ENCODE data around the gene PPIE.
A peak's percentile ranks its signal among the peaks of the same experiment; 100 is the strongest.

Gene PPIE

DNA sequence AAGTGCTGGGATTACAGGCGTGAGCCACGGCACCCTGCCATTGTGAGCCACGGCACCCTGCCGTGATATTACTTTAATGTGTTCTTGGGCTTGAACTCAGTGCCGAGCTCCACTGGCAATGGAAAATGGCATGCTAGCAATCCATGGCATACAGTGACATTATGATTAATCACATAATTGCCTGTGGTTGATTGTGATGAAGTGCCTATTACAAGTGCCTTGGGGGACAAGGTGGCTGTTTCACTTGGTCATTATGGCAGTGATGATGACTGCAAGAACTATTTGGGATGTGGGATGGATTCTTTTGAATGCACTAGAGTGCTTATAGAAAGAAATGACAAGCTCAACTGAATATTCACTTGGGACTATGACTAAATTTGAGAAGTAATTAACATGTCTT, 25.1 kb upstream of the PPIE start:
- TF ChIP-seq, protein P1, sequence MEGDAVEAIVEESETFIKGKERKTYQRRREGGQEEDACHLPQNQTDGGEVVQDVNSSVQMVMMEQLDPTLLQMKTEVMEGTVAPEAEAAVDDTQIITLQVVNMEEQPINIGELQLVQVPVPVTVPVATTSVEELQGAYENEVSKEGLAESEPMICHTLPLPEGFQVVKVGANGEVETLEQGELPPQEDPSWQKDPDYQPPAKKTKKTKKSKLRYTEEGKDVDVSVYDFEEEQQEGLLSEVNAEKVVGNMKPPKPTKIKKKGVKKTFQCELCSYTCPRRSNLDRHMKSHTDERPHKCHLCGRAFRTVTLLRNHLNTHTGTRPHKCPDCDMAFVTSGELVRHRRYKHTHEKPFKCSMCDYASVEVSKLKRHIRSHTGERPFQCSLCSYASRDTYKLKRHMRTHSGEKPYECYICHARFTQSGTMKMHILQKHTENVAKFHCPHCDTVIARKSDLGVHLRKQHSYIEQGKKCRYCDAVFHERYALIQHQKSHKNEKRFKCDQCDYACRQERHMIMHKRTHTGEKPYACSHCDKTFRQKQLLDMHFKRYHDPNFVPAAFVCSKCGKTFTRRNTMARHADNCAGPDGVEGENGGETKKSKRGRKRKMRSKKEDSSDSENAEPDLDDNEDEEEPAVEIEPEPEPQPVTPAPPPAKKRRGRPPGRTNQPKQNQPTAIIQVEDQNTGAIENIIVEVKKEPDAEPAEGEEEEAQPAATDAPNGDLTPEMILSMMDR (conservative IDR thresholded peaks at IDR 0.05; ENCODE audit: control insufficient read depth, insufficient read depth, low read depth, low read length), result no peak
- DNase-seq (ENCODE audit: low read depth), result no peak
- H3K4me3 ChIP-seq (ENCODE audit: control insufficient read depth, low read depth, low read length), result no peak overlapping the region

DNA sequence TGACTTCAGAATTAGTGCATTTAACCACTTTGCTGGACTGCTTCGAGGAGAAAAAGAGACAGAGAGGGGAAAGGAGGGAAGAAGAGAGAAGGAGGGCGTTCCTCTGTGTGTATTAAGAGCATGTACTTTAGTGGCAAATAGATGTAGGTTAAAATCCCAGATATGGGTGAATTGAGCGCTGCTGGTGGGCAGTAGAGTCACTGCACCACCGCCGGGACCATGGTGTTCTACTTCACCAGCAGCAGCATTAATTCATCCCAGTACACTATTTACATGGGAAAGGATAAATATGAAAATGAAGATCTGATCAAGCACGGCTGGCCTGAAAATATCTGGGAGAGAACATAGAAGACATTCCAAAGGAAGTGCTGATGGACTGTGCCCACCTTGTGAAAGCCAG, 20.9 kb upstream of the PPIE start:
- TF ChIP-seq, protein P1 (conservative IDR thresholded peaks at IDR 0.05; ENCODE audit: control insufficient read depth, insufficient read depth, low read depth, low read length), result no peak
- DNase-seq (ENCODE audit: low read depth), result no peak
- no peak overlapping the region for H3K4me3 ChIP-seq (ENCODE audit: control insufficient read depth, low read depth, low read length)

- peak; percentile 71 for DNase-seq (ENCODE audit: low read depth)
- H3K4me3 ChIP-seq (ENCODE audit: control insufficient read depth, low read depth, low read length), result no peak overlapping the region
- TF ChIP-seq, protein P1 (conservative IDR thresholded peaks at IDR 0.05; ENCODE audit: control insufficient read depth, insufficient read depth, low read depth, low read length), result peak; percentile 56
Measured at GRCh38 chr1:39720094-39720999, 18.3 kb upstream of the PPIE start.

DNA sequence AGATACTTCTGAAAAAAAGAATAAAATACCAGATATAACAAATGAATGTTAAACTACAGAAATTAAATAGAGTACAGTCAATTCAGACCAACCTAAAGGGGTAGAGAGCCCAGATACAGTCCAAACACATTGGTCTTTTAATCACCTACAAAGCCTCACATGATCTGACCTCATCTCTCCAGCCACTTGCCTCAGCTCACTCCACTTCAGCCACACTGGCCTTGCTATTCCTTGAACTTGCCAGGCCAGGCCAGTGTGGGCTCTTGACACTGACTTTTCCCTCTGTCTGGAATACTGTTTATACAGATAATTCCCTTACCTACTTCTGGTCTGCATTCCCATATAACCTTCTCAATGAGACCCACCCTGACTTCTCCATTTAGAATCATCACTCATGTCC, 17.0 kb upstream of the PPIE start:
- no peak overlapping the region for H3K4me3 ChIP-seq (ENCODE audit: control insufficient read depth, low read depth, low read length)
- no peak for DNase-seq (ENCODE audit: low read depth)
- TF ChIP-seq, protein P1 (conservative IDR thresholded peaks at IDR 0.05; ENCODE audit: control insufficient read depth, insufficient read depth, low read depth, low read length), result no peak

- TF ChIP-seq, protein P1 (conservative IDR thresholded peaks at IDR 0.05; ENCODE audit: control insufficient read depth, insufficient read depth, low read depth, low read length), result no peak
- no peak for DNase-seq (ENCODE audit: low read depth)
- no peak overlapping the region for H3K4me3 ChIP-seq (ENCODE audit: control insufficient read depth, low read depth, low read length)
Measured at GRCh38 chr1:39722495-39722894, 16.2 kb upstream of the PPIE start.

- no peak overlapping the region for H3K4me3 ChIP-seq (ENCODE audit: control insufficient read depth, low read depth, low read length)
- TF ChIP-seq, protein P1 (conservative IDR thresholded peaks at IDR 0.05; ENCODE audit: control insufficient read depth, insufficient read depth, low read depth, low read length), result no peak
- DNase-seq (ENCODE audit: low read depth), result no peak
Measured at GRCh38 chr1:39726600-39726999, 12.1 kb upstream of the PPIE start.
